GM18867 (cell line): ENCODE results near the gene KCP.
A peak's percentile ranks its signal among the peaks of the same experiment; 100 is the strongest.
"Not testable (repeated sequence)": the region's sequence is repeated elsewhere in the genome, so short reads cannot be mapped to it uniquely, and the experiment has no call there.

ENCODE experiments used
- ATAC-seq: cut with Tn5 transposase; IDR thresholded peaks from one replicate; pipeline ENCODE4 v1.9.1; 2021; ENCODE audit warnings: mild to moderate bottlenecking, moderate library complexity; ENCODE audit not compliant: unreplicated experiment

Gene KCP

GRCh38 chr7:128910569-128910945 lies at the start of gene KCP:
TSS of gene KCP (minus strand) at chr7:128910709. CDS start at chr7:128910676, 33 bp downstream.
- ATAC-seq = no peak

- ATAC-seq = no peak
Observed at GRCh38 chr7:128959296-128959695, 48.8 kb upstream of the KCP start.

- no peak for ATAC-seq
Observed at GRCh38 chr7:128955981-128956380, 45.5 kb upstream of the KCP start.

GRCh38 chr7:128954830-128955802 lies 44.6 kb upstream of the KCP start:
- peak; percentile 62 for ATAC-seq

GRCh38 chr7:128954150-128954549 lies 43.6 kb upstream of the KCP start:
- ATAC-seq = no peak

DNA sequence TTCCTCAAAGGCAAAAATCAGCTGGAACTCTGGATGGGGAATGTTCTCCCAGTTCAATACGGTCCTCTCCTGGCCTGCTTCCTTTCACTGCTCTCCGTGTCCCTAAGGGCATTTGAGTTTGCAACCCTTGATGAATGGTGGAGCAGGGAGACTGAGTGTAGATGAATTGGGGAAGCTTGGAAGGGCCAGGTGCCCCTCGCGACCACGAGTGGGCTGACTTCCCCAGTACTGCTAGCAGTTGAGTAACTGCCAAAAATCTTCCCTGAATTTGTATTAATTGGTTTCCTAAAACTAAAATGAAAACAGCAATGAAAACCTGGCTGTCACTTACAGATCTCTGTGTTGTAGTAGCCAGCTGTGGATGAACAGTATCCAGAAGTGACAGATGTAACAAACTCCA lies 40.8 kb upstream of the KCP start:
- no peak for ATAC-seq

DNA sequence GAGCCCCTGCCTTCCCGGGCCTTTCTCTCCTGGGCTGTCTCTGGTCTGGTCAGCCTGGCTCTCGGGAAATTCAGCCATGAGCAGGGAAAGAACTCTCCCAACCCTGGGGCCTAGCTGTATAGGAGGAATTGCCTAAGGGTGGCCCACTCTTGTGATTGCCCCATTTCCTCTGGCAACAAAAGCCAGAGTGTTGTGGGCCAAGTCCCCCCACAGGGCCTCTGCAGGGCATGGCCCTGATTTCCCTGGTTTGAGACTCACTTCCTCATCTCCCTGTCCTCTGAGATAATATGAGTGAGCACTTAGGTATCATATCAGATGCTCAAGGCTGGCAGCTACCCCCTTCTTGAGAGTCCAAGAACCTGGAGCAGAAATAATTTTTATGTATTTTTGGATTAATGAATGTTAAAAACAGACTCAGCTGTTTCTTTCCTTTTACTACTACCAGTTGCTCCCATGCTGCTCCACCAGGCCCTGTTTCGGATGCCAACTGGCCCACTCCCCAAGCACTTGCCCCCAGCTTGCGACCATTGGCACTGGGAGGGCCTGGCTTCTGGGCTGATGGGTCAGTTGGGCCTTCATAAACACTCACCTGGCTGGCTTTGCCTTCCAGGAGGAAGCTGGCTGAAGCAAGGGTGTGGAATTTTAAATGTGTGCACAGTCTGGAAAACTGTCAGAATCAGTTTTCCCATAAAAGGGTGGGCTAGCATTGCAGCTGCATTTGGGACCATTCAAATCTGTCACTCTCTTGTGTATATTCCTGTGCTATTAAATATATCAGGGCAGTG lies 38.7 kb upstream of the KCP start:
- no peak for ATAC-seq

DNA sequence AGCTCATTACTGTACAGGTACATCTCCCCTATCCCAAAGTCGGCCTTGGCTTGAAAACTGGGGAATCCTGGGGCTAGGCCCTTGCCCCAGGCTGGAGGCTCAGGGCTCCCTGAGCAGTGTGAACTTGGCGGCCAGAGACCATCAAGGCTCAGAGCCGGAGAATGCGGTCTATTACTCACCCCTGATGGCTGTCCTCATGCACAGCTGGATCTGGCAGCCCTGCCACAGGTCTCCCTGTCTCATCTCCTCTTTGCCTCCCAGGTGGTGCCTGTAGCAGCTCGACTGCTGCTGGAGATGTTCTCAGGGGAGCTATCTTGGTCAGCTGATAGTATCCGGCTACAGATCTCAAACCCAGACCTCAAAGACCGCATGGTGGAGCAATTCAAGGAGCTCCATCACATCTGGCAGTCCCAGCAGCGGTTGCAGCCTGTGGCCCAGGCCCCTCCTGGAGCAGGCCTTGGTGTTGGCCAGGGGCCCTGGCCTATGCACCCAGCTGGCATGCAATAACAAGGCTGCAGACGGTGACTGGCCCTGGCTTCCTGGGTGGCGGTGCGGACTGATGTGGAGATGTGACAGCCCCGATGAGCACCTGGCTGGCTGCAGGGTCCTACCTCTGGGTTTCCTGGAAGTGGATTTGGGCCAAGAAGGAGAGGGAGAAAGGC lies 37.9 kb upstream of the KCP start:
- no peak for ATAC-seq

GRCh38 chr7:128947854-128948253 lies 37.3 kb upstream of the KCP start:
- no peak for ATAC-seq

GRCh38 chr7:128946936-128947830 lies 36.7 kb upstream of the KCP start:
- ATAC-seq = no peak

DNA sequence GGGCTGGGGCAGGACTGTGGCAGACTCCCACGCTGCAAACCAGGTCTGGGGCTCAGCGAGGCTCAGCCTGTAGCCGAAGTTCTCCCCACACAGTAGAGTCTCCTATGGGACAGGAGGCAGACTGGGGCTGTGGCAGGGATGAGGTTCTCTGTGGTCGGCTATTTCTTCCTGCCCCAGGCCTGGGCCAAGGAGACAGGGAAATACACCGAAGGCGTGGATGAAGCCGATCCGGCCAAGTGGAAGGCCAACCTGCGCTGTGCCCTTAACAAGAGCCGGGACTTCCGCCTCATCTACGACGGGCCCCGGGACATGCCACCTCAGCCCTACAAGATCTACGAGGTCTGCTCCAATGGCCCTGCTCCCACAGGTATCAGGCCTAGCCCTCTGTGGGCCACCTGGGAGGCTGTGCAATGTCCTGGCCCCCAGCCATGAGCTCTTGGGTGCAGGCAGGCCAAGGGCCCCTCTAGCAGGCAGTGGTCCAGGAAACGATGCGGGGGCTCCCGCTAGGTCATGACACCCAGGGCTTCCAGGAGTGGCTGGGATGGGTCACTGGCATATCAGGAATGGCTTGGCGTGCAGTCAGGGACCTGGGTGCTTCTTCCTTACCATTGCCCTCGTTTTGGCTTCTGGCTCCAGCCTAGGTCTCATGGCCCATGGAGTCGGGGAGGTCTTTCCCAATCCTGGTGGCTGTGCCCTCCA lies 35.3 kb upstream of the KCP start:
- no peak for ATAC-seq

- no peak for ATAC-seq
Observed at GRCh38 chr7:128944487-128945236, 34.2 kb upstream of the KCP start.

- ATAC-seq = not testable (repeated sequence)
Observed at GRCh38 chr7:128943251-128943650, 32.7 kb upstream of the KCP start.

DNA sequence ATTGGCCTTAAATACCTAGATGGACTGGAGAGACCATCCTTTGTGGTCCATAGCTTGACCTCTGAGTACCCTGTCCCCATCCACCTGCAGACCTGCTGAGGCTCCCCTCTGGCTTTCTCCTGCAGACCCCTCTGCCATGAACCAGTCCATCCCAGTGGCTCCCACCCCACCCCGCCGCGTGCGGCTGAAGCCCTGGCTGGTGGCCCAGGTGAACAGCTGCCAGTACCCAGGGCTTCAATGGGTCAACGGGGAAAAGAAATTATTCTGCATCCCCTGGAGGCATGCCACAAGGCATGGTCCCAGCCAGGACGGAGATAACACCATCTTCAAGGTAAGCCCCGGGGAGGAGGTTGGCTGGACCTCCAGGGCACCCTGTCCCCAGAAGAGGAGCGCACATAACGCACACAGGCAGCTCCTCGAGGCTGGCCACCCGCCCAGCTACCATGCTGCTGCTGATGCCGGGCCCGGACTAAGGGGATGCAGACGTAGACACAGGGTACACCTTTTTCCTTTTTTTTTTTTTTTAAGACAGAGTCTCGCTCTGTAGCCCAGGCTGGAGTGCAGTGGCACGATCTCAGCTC lies 31.5 kb upstream of the KCP start:
- ATAC-seq = no peak

DNA sequence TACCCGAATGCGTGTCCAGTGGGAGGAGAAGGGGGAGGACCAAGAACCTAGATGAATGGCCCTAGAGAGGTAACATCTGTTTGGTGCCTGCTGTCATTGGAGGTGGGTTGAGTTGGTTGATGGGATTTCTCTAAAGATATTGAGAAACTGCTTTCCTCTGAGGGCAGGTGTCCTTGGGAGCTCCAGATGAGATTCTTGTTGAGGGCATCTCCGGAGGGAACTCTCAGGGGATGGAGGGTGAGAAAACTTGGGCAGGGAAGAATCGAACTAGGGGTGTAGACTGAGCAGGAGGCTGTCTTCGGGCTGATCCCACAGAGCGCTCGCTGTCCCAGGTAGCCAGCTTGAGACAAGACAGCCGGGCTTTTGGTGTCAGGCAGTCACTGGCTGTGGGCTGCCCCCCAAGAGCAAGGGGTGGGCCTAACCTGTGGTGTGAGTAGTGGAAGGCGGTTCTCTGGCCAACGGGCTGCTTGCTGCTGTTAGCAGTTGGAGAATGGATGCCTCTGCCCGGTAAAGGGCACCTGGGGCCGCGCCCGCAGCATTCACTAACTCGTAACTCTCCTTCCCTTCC lies 30.9 kb upstream of the KCP start:
- ATAC-seq = no peak

DNA sequence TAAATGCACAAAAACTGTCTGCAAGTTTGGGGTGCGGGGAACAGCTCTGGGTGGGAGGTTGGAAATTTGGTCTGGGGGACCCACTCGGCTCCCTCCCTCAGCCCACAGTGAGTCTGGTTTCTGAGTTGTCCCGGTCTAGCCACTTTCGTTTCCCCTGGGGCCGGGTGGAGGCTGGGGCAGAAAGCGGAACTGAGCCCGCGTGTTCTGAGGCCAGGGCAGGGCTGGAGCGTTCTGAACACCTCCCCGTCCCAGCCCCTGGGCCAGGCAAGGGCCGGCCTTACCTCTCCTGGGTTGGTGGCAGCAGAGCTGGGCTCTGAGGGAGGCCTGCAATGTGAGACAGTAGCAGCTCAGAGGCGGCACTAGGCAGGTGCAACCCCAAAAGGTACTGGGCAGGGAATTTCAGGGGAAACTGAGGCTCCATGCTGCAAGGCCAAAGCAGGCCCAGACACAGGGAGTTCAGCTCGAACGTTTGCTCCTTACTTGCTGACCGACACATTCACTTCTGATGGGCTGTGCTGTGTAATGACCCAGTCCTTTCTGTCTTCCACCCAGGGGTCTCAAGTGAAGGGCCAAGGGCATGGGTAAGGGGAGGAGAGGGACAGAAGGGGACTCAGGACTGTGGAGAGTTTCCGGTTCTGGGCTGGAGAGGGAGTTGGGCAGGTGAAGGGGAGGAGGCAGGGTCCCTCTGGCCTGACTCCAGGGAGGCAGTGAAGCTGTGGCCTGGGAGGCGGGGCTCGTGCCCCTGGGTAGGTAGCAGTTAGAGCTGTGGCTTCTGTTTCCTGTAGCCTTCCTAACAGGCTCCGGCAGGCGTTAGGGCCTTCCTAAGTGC lies 30.2 kb upstream of the KCP start:
- peak; percentile 67 for ATAC-seq

GRCh38 chr7:128939861-128940410 lies 29.4 kb upstream of the KCP start:
- peak; percentile 27 for ATAC-seq
